GM18526 (cell line): ENCODE results near the gene ATP10A.

Experiments
- POLR2A ChIP-seq: IDR thresholded peaks from 3 replicates; pipeline ENCODE4 v1.6.1; 2011; ENCODE audit not compliant: insufficient read length; ENCODE audit errors: extremely low read depth

The ATP10A gene

DNA sequence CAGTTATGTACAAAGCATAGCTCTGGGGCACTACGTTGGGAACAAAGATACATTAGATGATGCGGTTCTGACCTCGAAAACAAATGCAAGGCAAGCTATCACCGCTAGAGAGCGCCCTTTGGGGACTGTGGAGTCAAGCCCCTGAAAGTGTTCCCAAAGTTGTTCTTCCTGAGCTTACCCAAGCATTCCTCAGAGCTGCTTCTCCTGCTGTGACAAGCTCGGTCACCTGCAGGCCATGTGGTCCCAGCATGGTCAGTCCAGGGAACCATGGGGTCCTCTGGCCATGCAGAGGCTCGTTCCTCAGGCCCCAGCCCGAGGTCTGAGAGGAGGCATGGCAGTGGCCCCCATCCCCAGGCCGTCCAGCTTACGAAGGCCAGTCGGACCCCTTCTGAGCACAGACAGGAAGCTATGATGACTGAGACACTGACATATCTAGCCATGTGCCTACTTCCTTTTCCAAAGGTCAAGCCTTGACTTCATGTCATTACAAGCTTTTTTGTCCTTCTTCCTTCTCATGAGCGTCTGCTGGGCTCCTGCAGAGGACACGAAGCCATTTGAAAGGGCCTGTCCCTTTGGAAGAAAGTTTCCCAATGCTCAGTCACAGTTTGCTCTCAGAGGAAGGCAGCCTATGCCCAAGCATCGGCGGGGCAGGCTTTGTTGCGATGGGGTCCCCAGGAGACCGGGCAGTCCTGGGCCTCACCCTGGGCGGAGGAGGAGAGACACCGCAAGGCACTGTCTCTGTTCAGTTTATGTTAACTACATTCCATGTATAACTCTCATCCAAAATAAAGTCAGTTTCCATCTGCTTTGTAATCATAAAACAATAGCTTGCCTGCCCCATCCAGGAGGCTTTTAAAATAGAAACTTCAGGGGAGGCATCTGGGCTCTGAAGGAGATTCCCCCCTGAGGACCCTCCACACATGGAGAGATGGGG, 79.3 kb downstream of the ATP10A start:
- no peak for TF ChIP-seq POLR2A

- TF ChIP-seq POLR2A = no peak
These were observed 80.0 kb downstream of the ATP10A start for GRCh38 chr15:25783134-25783533.

DNA sequence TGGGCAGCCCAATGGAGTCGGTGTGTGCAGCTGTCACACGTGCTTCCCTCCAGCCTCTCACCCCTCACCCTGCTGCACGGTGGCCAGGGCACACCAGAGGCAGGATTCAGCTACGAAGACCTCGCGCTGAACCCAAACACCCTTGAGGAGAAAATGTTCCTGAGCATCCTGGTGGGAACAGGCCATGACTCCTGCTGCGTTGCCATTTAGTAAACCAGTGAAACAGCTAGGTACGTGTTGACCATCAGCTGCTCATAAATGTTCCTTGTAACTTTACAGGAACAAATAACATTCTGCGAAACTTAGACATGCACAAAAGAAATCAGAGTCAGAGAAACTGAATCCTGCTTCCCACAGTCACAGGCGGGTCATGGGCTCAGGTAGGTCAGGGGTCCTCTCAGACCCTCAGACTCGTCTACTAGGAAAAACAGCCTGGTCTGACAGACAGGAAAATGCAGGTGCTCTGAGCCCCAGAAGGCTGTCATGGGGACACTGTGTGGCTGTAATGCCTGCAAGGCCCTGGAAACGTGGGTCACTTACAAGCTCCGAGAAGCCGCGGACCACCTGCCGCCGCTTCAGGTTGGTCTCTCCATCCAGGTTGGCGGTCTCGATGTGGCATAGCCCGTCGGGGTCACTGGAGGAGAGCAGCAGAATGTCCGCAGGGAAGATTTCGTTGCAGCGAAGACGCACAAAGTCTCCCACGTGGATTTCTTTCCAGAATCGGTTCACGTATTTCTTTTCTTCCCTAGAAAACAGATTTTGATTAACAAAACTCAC, 82.5 kb downstream of the ATP10A start:
- TF ChIP-seq POLR2A = no peak

GRCh38 chr15:25778161-25778560, 85.0 kb downstream of the ATP10A start:
- TF ChIP-seq POLR2A = no peak

- TF ChIP-seq POLR2A = no peak
These were observed 86.1 kb downstream of the ATP10A start for GRCh38 chr15:25777037-25777436.

GRCh38 chr15:25776071-25776746, 86.9 kb downstream of the ATP10A start:
- no peak for TF ChIP-seq POLR2A

DNA sequence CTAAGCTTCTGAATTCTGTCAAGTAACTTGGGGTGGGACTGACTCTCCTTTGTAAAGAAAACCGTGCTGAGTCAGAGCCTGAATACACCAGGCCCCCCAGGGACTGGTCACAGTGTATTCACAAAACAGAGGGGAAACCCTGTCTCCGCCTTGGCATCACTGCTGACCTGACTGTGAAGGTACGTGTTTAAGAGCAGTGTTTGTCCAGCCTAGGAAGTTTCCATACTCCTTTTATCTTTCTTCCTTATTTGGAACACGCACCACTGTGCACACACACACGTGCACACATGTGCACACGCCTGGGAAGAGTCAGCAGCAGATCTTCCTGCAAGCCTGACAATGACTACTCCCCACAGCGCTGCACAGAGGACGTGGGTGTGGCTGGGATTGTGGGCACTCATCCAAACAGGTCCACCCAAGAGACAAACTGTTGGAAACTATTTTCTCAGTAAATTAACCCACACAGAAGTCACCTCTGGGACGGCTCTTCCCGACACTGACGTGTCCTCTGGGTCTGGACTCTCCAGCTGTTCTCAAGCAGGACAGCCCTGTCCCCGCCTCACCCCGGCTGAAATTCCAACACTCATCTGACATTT, 87.7 kb downstream of the ATP10A start:
- no peak for TF ChIP-seq POLR2A

DNA sequence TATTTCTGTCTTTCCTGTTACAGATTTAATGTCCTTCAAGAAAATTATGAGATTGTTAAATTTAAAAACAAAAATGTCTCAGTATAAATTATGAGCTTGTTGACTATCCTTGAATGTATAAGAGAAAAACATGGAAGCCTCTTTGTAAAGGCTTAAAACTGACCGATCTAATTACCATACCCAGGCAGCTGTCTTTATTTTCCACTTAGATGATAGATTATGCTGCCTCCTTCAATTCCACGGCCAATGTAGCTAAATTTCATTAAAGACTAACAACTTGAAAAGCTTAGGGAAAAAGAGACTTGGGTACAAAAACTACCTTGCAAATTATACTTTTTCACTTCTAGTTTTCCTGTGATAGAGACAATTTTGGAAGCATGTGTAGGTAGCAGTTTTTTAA, 88.3 kb downstream of the ATP10A start:
- no peak for TF ChIP-seq POLR2A

DNA sequence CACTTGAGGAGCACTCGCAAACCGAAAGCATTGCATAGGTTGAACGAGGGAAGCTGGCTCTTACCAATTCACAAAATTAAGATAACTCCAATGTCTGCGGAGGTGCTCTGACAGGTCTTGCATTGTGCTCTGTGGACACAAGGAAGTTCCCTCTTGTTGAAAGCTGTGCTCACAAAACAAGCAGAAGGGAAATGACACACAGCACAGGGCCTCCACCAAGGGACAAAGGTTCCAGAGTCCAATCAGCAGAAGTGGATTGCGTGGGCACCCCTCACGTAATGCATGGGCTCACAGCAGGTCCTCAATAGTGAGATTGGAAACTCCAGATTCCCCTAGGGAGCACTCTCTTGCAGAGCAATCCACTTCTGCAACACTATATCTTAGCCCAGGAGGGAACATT, 89.9 kb downstream of the ATP10A start:
- TF ChIP-seq POLR2A = no peak

GRCh38 chr15:25772500-25772899, 90.6 kb downstream of the ATP10A start:
- TF ChIP-seq POLR2A = no peak

DNA sequence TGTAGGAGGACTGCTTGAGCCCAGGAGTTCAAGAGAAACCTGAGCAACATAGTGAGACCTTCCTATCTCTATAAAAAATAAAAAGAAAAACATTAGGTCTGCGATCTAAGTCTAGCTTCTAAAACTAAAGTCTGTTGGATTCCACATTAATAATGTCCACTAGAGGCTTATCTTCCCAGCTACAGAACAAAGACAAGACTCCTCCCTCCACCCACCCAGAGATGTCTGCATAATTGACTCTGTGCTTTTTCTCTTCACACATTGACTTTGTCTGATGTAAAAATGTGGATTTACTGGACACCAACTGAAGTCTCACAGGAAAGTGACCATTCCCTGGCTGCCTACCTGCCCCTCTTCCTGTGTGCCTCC, 91.8 kb downstream of the ATP10A start:
- TF ChIP-seq POLR2A = no peak

DNA sequence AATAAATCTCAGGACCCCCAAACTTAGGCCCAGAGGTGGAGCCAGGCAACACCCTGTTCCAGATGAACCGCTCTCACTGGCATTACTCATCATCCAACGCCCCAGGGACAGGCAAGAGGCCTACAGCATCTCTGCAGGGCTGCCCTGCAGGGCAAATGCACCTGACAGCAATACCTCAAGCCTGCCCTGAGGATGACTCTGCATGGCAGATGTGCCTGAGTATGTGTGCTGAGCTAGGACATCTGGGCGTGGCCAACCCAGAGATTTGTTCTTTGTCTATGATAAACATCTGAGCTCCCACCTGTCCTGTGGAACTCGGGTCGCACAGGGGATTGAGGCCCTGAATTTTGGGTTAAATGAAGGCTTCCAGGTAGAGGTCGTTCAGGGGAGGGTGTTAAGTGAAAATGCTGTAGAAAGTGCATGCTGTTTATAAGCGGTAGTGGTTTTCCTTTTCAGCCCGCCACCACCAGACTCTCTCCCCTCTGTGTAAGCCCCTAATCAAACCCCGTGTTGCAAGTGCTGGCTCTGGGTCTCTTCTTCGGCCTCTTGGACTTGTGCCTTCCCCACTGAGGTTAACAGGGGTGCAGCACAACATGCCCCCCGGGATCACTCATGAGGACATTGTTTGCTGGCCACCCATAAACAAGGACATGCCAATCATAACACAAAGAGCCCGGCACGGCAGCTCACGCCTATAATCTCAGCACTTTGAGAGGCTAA, 92.3 kb downstream of the ATP10A start:
- no peak for TF ChIP-seq POLR2A

- TF ChIP-seq POLR2A = no peak
These were observed 93.1 kb downstream of the ATP10A start for GRCh38 chr15:25770031-25770430.

- TF ChIP-seq POLR2A = no peak
These were observed 94.9 kb downstream of the ATP10A start for GRCh38 chr15:25768271-25768670.
